ENCODE measurements around the gene SPEM2.

Gene SPEM2

DNA sequence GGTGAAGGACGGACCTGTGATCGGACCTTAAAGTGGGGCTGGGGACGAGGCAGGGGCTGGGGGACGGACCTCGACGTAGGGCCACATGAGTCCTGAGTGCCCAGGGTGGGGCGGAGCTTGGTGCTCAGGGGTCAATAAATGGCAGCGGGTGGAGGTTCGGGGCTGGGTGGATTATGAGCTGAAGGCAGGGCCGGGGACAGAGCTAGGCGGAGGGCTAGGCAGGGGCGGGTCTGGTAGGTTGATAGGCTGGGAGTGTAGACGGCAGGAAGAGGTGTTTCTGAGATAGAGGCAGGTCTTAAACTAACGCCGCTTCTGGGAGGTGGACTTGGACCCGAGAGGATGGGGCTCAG, 20.2 kb downstream of the SPEM2 start:
- Histone ChIP-seq H3F3A (ENCODE audit: insufficient read depth, low read length) (no peaks in the 10 kb centered on the region), H3K9me3 (ENCODE audit: low read length) (no peaks in the 10 kb centered on the region), H3K4me1 (ENCODE audit: insufficient read depth, low read length, severe bottlenecking) (peaks cover 15% of the 10 kb centered on the region), H3K9me2 (ENCODE audit: low read depth, low read length) (no peaks in the 10 kb centered on the region), H2AFZ (ENCODE audit: low read length) (no peak overlapping the region), H3K27ac (ENCODE audit: low read depth, low read length, poor library complexity, severe bottlenecking) (no peak overlapping the region), H3K4me3 (ENCODE audit: low read depth, low read length, poor library complexity, severe bottlenecking) (peak overlapping the region; percentile 50), H3K36me3 (ENCODE audit: insufficient read depth, low read length) (no peaks in the 10 kb centered on the region), H3K79me2 (ENCODE audit: insufficient read depth, low read length) (no peaks in the 10 kb centered on the region), H3K27me3 (ENCODE audit: insufficient read depth, low read length) (peaks cover 10% of the 10 kb centered on the region; the same call in 1 of the 2 replicates), H3K4me2 (ENCODE audit: low read length) (peak overlapping the region; percentile 69), H4K20me1 (ENCODE audit: insufficient read depth, low read length) (no peaks in the 10 kb centered on the region), H3K9ac (ENCODE audit: low read length) (no peak overlapping the region; the same call in 1 of the 2 replicates)
- TF ChIP-seq CTCF (IDR thresholded peaks at IDR 0.05; ENCODE audit: low read length): no peak
- TF ChIP-seq EZH2 (IDR thresholded peaks at IDR 0.05; ENCODE audit: borderline replicate concordance, low read length): no peak

GRCh38 chr17:7448461-7448860, 23.0 kb downstream of the SPEM2 start:
- H3K9me2 ChIP-seq (ENCODE audit: low read depth, low read length): no peaks in the 10 kb centered on the region
- no peaks in the 10 kb centered on the region for H3K36me3 ChIP-seq (ENCODE audit: insufficient read depth, low read length)
- no peak for TF ChIP-seq EZH2 (IDR thresholded peaks at IDR 0.05; ENCODE audit: borderline replicate concordance, low read length)
- no peak for TF ChIP-seq CTCF (IDR thresholded peaks at IDR 0.05; ENCODE audit: low read length)
- H3K27me3 ChIP-seq (ENCODE audit: insufficient read depth, low read length): peaks cover 8% of the 10 kb centered on the region; the same call in 1 of the 2 replicates
- H4K20me1 ChIP-seq (ENCODE audit: insufficient read depth, low read length): no peaks in the 10 kb centered on the region
- no peak overlapping the region for H3K4me3 ChIP-seq (ENCODE audit: low read depth, low read length, poor library complexity, severe bottlenecking)
- no peaks in the 10 kb centered on the region for H3K9me3 ChIP-seq (ENCODE audit: low read length)
- H3K27ac ChIP-seq (ENCODE audit: low read depth, low read length, poor library complexity, severe bottlenecking): no peak overlapping the region
- H3K4me2 ChIP-seq (ENCODE audit: low read length): no peak overlapping the region
- H3F3A ChIP-seq (ENCODE audit: insufficient read depth, low read length): no peaks in the 10 kb centered on the region
- no peak overlapping the region for H2AFZ ChIP-seq (ENCODE audit: low read length)
- H3K79me2 ChIP-seq (ENCODE audit: insufficient read depth, low read length): no peaks in the 10 kb centered on the region
- H3K9ac ChIP-seq (ENCODE audit: low read length): no peak overlapping the region
- H3K4me1 ChIP-seq (ENCODE audit: insufficient read depth, low read length, severe bottlenecking): peaks cover 12% of the 10 kb centered on the region

- H3K9me2 ChIP-seq (ENCODE audit: low read depth, low read length): no peaks in the 10 kb centered on the region
- no peaks in the 10 kb centered on the region for H4K20me1 ChIP-seq (ENCODE audit: insufficient read depth, low read length)
- no peaks in the 10 kb centered on the region for H3F3A ChIP-seq (ENCODE audit: insufficient read depth, low read length)
- no peak overlapping the region for H2AFZ ChIP-seq (ENCODE audit: low read length)
- no peaks in the 10 kb centered on the region for H3K79me2 ChIP-seq (ENCODE audit: insufficient read depth, low read length)
- no peak overlapping the region for H3K4me2 ChIP-seq (ENCODE audit: low read length)
- H3K27me3 ChIP-seq (ENCODE audit: insufficient read depth, low read length): no peaks in the 10 kb centered on the region
- peaks cover 26% of the 10 kb centered on the region for H3K36me3 ChIP-seq (ENCODE audit: insufficient read depth, low read length)
- peak overlapping the region; percentile 6 for H3K27ac ChIP-seq (ENCODE audit: low read depth, low read length, poor library complexity, severe bottlenecking)
- H3K9ac ChIP-seq (ENCODE audit: low read length): no peak overlapping the region
- H3K4me3 ChIP-seq (ENCODE audit: low read depth, low read length, poor library complexity, severe bottlenecking): no peak overlapping the region
- no peaks in the 10 kb centered on the region for H3K9me3 ChIP-seq (ENCODE audit: low read length)
- H3K4me1 ChIP-seq (ENCODE audit: insufficient read depth, low read length, severe bottlenecking): peaks cover 18% of the 10 kb centered on the region
- TF ChIP-seq EZH2 (IDR thresholded peaks at IDR 0.05; ENCODE audit: borderline replicate concordance, low read length): no peak
- TF ChIP-seq CTCF (IDR thresholded peaks at IDR 0.05; ENCODE audit: low read length): no peak
Measured at GRCh38 chr17:7459961-7460545, 34.6 kb downstream of the SPEM2 start.

All from OCI-LY1 (cell line).